ENCODE results near the gene GTF3C4. TPM values are rescaled to one million over a fixed set of nuclear protein-coding genes. Genes with fewer than 3 reads are reported as not detected.

GTF3C4 gene
- total and polyA plus RNA-seq, 2 donors (not counting 1 experiment from before 2014, with no cell fraction given) = 6.8 to 11.4 TPM

DNA sequence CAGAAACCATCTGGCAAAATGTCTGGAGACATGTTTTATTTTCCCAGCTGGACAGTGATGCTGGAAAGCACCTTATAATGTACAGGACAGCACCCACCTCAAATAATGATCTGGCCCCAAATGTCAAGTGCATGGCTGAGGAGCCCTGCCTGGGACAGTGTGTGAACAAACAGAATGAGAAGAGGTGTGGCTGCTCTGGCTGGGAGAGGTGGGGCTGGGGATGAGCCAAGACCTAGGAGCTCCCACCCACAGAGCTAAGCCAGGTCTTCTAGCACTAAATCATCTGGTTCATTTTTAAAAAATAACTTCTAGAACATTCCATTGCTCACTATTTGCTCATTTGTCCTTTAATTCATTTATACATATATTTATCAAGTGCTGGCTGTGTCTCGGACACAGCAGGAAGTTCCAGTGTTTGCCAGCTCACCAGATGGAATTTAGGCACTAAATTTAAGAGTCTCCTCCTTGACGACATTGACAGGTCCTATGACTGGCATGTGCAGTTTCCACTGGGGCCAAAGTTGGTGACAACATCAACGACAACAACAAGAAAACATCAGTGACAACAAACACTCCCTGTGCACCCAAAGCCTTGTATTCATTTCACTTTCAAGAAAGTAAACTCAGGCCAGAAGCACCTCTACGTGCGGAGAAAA is 59.1 kb downstream of the GTF3C4 start:
- no peak overlapping the region for H3K4me3 ChIP-seq (replicated peaks in 1 of 4; ENCODE audit: control extremely low read depth in 1 of 4, insufficient read depth in 1 of 4, low read depth in 3 of 4, low read length in 4 of 4)

DNA sequence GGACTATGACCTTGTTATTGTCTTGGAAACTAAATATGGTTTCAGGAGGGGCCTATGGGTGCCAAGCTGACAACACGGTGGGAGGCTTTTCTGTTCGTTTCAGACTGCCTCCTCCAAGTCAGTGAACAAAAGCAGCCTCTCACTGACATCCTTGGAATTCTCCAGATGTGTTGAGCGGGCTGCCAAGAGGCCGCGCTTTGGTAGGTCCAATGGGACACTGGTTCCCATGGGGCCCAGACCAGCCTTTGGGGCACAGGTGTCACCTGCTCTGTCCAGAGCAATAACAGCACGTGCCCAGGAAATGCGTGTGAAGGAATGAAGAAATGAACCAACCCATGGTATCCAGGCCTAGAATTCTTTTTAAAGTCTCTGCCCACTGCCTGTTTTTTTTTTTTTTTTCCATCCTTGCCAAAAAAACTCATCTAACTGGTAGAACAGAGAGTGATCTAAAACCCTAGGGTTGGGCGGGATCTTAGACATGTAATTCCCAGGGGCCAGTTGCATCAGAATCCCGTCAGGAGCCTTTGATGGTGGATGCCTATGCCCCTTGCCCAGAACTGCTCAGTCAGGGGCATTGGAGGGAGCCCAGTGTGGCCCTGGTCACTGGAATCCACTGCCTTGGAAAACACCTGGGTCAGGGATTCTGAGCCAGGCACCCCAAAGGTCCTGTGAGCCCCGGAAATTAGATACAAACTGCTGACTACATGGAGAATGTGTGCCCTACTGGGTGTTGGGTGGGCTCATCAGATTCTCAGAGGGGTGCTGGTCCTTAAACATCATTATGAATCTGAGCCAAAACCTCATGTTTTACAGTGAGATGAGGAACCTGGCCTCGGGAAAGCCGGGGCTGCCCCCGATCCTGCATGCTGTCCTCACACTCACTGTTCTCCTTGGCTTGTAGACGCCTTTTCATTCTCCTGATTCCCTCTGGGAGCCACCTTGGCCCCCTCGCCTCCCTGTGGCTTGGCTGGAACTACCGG is 60.1 kb downstream of the GTF3C4 start:
- H3K27ac ChIP-seq (ENCODE audit: insufficient read depth, low read length) = no peak overlapping the region
- no peak overlapping the region for H3K4me2 ChIP-seq (ENCODE audit: extremely low read depth, insufficient read depth, low read length)
- no peaks in the 10 kb centered on the region for H4K20me1 ChIP-seq (ENCODE audit: control insufficient read depth, extremely low read depth, insufficient read depth, low read length)
- no peak overlapping the region for H3K4me3 ChIP-seq (replicated peaks in 1 of 4; ENCODE audit: control extremely low read depth in 1 of 4, insufficient read depth in 1 of 4, low read depth in 3 of 4, low read length in 4 of 4)
- H3K79me2 ChIP-seq (ENCODE audit: control insufficient read depth, insufficient read depth, low read length) = no peaks in the 10 kb centered on the region
- H3K27me3 ChIP-seq (ENCODE audit: control insufficient read depth, insufficient read depth, low read length) = peaks cover 2% of the 10 kb centered on the region
- H3K4me1 ChIP-seq (ENCODE audit: control insufficient read depth, extremely low read depth, insufficient read depth, low read length) = no peaks in the 10 kb centered on the region
- TF ChIP-seq, protein P1, sequence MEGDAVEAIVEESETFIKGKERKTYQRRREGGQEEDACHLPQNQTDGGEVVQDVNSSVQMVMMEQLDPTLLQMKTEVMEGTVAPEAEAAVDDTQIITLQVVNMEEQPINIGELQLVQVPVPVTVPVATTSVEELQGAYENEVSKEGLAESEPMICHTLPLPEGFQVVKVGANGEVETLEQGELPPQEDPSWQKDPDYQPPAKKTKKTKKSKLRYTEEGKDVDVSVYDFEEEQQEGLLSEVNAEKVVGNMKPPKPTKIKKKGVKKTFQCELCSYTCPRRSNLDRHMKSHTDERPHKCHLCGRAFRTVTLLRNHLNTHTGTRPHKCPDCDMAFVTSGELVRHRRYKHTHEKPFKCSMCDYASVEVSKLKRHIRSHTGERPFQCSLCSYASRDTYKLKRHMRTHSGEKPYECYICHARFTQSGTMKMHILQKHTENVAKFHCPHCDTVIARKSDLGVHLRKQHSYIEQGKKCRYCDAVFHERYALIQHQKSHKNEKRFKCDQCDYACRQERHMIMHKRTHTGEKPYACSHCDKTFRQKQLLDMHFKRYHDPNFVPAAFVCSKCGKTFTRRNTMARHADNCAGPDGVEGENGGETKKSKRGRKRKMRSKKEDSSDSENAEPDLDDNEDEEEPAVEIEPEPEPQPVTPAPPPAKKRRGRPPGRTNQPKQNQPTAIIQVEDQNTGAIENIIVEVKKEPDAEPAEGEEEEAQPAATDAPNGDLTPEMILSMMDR (conservative IDR thresholded peaks at IDR 0.05 in 1 of 2, IDR thresholded peaks at IDR 0.05 in 1 of 2; ENCODE audit: low read depth in 1 of 2, low read length in 2 of 2) = no peak
- TF ChIP-seq EZH2 (IDR thresholded peaks at IDR 0.05; ENCODE audit: low read length, missing control alignments) = no peak
- H3K9ac ChIP-seq (ENCODE audit: insufficient read depth, low read length) = no peak overlapping the region
- H3K9me3 ChIP-seq (ENCODE audit: control insufficient read depth, insufficient read depth, low read depth, low read length) = no peaks in the 10 kb centered on the region
- no peaks in the 10 kb centered on the region for H3K36me3 ChIP-seq (ENCODE audit: control insufficient read depth, insufficient read depth, low read length)
- H2AFZ ChIP-seq (ENCODE audit: low read length) = no peak overlapping the region
- DNase-seq (ENCODE audit: low read depth in 2 of 2) = no peak

More for the DNA sequence above, 59.1 kb downstream of the GTF3C4 start:
- Histone ChIP-seq H3K9ac (ENCODE audit: insufficient read depth, low read length) (no peak overlapping the region), H3K4me2 (ENCODE audit: extremely low read depth, insufficient read depth, low read length) (no peak overlapping the region), H4K20me1 (ENCODE audit: control insufficient read depth, extremely low read depth, insufficient read depth, low read length) (no peaks in the 10 kb centered on the region), H3K36me3 (ENCODE audit: control insufficient read depth, insufficient read depth, low read length) (no peaks in the 10 kb centered on the region), H3K27me3 (ENCODE audit: control insufficient read depth, insufficient read depth, low read length) (peaks cover 2% of the 10 kb centered on the region), H3K27ac (ENCODE audit: insufficient read depth, low read length) (no peak overlapping the region), H2AFZ (ENCODE audit: low read length) (no peak overlapping the region), H3K4me1 (ENCODE audit: control insufficient read depth, extremely low read depth, insufficient read depth, low read length) (no peaks in the 10 kb centered on the region), H3K79me2 (ENCODE audit: control insufficient read depth, insufficient read depth, low read length) (no peaks in the 10 kb centered on the region), H3K9me3 (ENCODE audit: control insufficient read depth, insufficient read depth, low read depth, low read length) (no peaks in the 10 kb centered on the region)
- TF ChIP-seq, protein P1 (conservative IDR thresholded peaks at IDR 0.05 in 1 of 2, IDR thresholded peaks at IDR 0.05 in 1 of 2; ENCODE audit: low read depth in 1 of 2, low read length in 2 of 2) = no peak
- TF ChIP-seq EZH2 (IDR thresholded peaks at IDR 0.05; ENCODE audit: low read length, missing control alignments) = no peak
- DNase-seq (ENCODE audit: low read depth in 2 of 2) = no peak

DNA sequence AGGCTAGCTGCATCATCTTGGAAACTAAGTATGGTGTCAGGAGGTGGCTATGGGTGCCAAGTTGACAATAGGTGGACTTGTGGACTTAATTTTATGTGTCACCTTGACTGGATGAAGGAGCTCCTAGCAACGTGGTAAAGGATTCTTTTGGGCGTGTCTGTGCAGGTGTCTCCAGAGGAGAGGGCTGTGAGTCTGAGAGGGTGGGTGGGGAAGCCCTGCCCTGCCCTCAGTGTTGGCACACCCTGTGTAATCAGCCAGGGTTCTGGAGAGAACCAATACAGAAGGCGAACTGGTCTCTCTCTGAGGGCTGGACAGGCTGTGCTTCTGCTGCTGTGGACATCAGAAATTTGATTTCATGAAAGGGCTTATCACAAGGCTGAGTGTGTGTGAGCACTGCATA is 61.0 kb downstream of the GTF3C4 start:
- Histone ChIP-seq H3K36me3 (ENCODE audit: control insufficient read depth, insufficient read depth, low read length) (no peaks in the 10 kb centered on the region), H3K4me1 (ENCODE audit: control insufficient read depth, extremely low read depth, insufficient read depth, low read length) (no peaks in the 10 kb centered on the region), H3K4me2 (ENCODE audit: extremely low read depth, insufficient read depth, low read length) (no peak overlapping the region), H3K27ac (ENCODE audit: insufficient read depth, low read length) (no peak overlapping the region), H3K4me3 (replicated peaks in 1 of 4; ENCODE audit: control extremely low read depth in 1 of 4, insufficient read depth in 1 of 4, low read depth in 3 of 4, low read length in 4 of 4) (no peak overlapping the region), H3K9ac (ENCODE audit: insufficient read depth, low read length) (no peak overlapping the region), H3K9me3 (ENCODE audit: control insufficient read depth, insufficient read depth, low read depth, low read length) (no peaks in the 10 kb centered on the region), H2AFZ (ENCODE audit: low read length) (no peak overlapping the region), H3K79me2 (ENCODE audit: control insufficient read depth, insufficient read depth, low read length) (no peaks in the 10 kb centered on the region), H3K27me3 (ENCODE audit: control insufficient read depth, insufficient read depth, low read length) (peaks cover 2% of the 10 kb centered on the region), H4K20me1 (ENCODE audit: control insufficient read depth, extremely low read depth, insufficient read depth, low read length) (no peaks in the 10 kb centered on the region)
- TF ChIP-seq, protein P1 (conservative IDR thresholded peaks at IDR 0.05 in 1 of 2, IDR thresholded peaks at IDR 0.05 in 1 of 2; ENCODE audit: low read depth in 1 of 2, low read length in 2 of 2) = no peak
- TF ChIP-seq EZH2 (IDR thresholded peaks at IDR 0.05; ENCODE audit: low read length, missing control alignments) = no peak
- no peak for DNase-seq (ENCODE audit: low read depth in 2 of 2)
